H9 (cell line): Measurements from ENCODE around the gene SURF1. TPM values are rescaled to one million over a fixed set of nuclear protein-coding genes. Genes with fewer than 3 reads are reported as not detected.
A peak's percentile ranks its signal among the peaks of the same experiment; 100 is the strongest.

Experiments used
- DNase-seq: peaks from one replicate; pipeline ENCODE4 v3.0.0-alpha.2; 2017
- H2AFZ ChIP-seq: one replicate; pipeline ENCODE4 v1.6.1; 2013; ENCODE audit warnings: mild to moderate bottlenecking, low read length, control low read depth, moderate library complexity
- H2AK5ac ChIP-seq: 2 replicates; pipeline ENCODE4 v1.6.1; 2013; ENCODE audit warnings: low read length, control low read depth, mixed read lengths; ENCODE audit not compliant: insufficient read length
- H2BK120ac ChIP-seq: one replicate; pipeline ENCODE4 v1.6.1; 2013; ENCODE audit warnings: low read depth, mild to moderate bottlenecking, low read length, control low read depth, inconsistent platforms; ENCODE audit not compliant: poor library complexity, severe bottlenecking
- H2BK12ac ChIP-seq: 2 replicates; pipeline ENCODE4 v1.6.1; 2013; ENCODE audit warnings: low read length, control low read depth, mixed read lengths, low read depth; ENCODE audit not compliant: insufficient read length
- H2BK15ac ChIP-seq: 2 replicates; pipeline ENCODE4 v1.6.1; 2013; ENCODE audit warnings: low read depth, low read length, control low read depth
- H2BK20ac ChIP-seq: one replicate; pipeline ENCODE4 v1.6.1; 2013; ENCODE audit warnings: low read depth, mild to moderate bottlenecking, low read length, control low read depth, inconsistent platforms; ENCODE audit not compliant: poor library complexity, severe bottlenecking
- H2BK5ac ChIP-seq: 2 replicates; pipeline ENCODE4 v1.6.1; 2013; ENCODE audit warnings: low read length, control low read depth, mixed read lengths; ENCODE audit not compliant: insufficient read length
- H3K14ac ChIP-seq: 2 replicates; pipeline ENCODE4 v1.6.1; 2013; ENCODE audit warnings: low read length, control low read depth; ENCODE audit not compliant: insufficient read depth
- H3K18ac ChIP-seq: 2 replicates; pipeline ENCODE4 v1.6.1; 2013; ENCODE audit warnings: low read depth, mild to moderate bottlenecking, mixed read lengths, low read length, control low read depth; ENCODE audit not compliant: insufficient read length
- H3K23ac ChIP-seq: 2 replicates; pipeline ENCODE4 v1.6.1; 2013; ENCODE audit warnings: low read length, control low read depth, mixed read lengths, low read depth; ENCODE audit not compliant: insufficient read length
- H3K23me2 ChIP-seq: 2 replicates; pipeline ENCODE4 v1.6.1; 2013; ENCODE audit warnings: low read depth, mild to moderate bottlenecking, mixed read lengths, low read length, control low read depth; ENCODE audit not compliant: insufficient read length, poor library complexity, severe bottlenecking
- H3K27ac ChIP-seq: 2 replicates; pipeline ENCODE4 v1.5.1; 2013; ENCODE audit warnings: low read length, control low read depth, mixed read lengths, low read depth; ENCODE audit not compliant: insufficient read length
- H3K27me3 ChIP-seq: 2 replicates; pipeline ENCODE4 v1.6.1; 2013; ENCODE audit warnings: low read length, control low read depth, inconsistent platforms; ENCODE audit not compliant: insufficient read depth
- H3K4ac ChIP-seq: 2 replicates; pipeline ENCODE4 v1.6.1; 2013; ENCODE audit warnings: low read depth, mild to moderate bottlenecking, control low read depth, inconsistent platforms, low read length, moderate library complexity
- H3K4me1 ChIP-seq: 2 replicates; pipeline ENCODE4 v1.6.1; 2013; ENCODE audit warnings: low read length, control low read depth, inconsistent platforms; ENCODE audit not compliant: insufficient read depth
- H3K4me2 ChIP-seq: 2 replicates; pipeline ENCODE4 v1.6.1; 2013; ENCODE audit warnings: low read length, control low read depth, mixed read lengths; ENCODE audit not compliant: insufficient read length, insufficient read depth
- H3K56ac ChIP-seq: 2 replicates; pipeline ENCODE4 v1.6.1; 2013; ENCODE audit warnings: low read depth, mild to moderate bottlenecking, mixed read lengths, low read length, control low read depth; ENCODE audit not compliant: insufficient read length
- H3K79me1 ChIP-seq: 2 replicates; pipeline ENCODE4 v1.6.1; 2013; ENCODE audit warnings: low read depth, mild to moderate bottlenecking, moderate library complexity, low read length, control low read depth, inconsistent platforms; ENCODE audit not compliant: insufficient read depth, poor library complexity, severe bottlenecking
- H3K79me2 ChIP-seq: 2 replicates; pipeline ENCODE4 v1.6.1; 2013; ENCODE audit warnings: low read length, control low read depth, inconsistent platforms; ENCODE audit not compliant: insufficient read depth
- H3K9ac ChIP-seq: 2 replicates; pipeline ENCODE4 v1.6.1; 2013; ENCODE audit warnings: low read length, control low read depth, mixed read lengths; ENCODE audit not compliant: insufficient read length; ENCODE audit errors: extremely low read depth
- H3K9me3 ChIP-seq: one replicate; pipeline ENCODE4 v1.6.1; 2013; ENCODE audit warnings: low read depth, low read length, inconsistent platforms; ENCODE audit not compliant: control insufficient read depth
- H3T11ph ChIP-seq: one replicate; pipeline ENCODE4 v1.6.1; 2013; ENCODE audit warnings: mild to moderate bottlenecking, low read length, control low read depth, inconsistent platforms
- H4K20me1 ChIP-seq: one replicate; pipeline ENCODE4 v1.6.1; 2013; ENCODE audit not compliant: control insufficient read depth, insufficient read length, insufficient read depth
- H4K5ac ChIP-seq: 2 replicates; pipeline ENCODE4 v1.6.1; 2013; ENCODE audit warnings: low read depth, mild to moderate bottlenecking, mixed read lengths, low read length, control low read depth; ENCODE audit not compliant: insufficient read length
- H4K8ac ChIP-seq: replicated peaks from 2 replicates; pipeline ENCODE4 v1.6.1; 2013; ENCODE audit warnings: low read length, control low read depth, mixed read lengths, low read depth; ENCODE audit not compliant: insufficient read length
- H4K91ac ChIP-seq: 2 replicates; pipeline ENCODE4 v1.6.1; 2013; ENCODE audit warnings: low read depth, mild to moderate bottlenecking, moderate library complexity, mixed read lengths, low read length, control low read depth; ENCODE audit not compliant: insufficient read length
- H3K27ac Mint-ChIP-seq, 3 experiments: 2 replicates in 2 of 3; 3 replicates in 1 of 3; pipeline ENCODE4 v1.8.0; 2020 to 2021; ENCODE audit warnings: mixed read lengths in 3 of 3, mild to moderate bottlenecking in 1 of 3, moderate library complexity in 1 of 3
- H3K27me3 Mint-ChIP-seq: 2 replicates; pipeline ENCODE4 v1.8.0; 2021; ENCODE audit warnings: low read depth, mild to moderate bottlenecking, moderate library complexity, mixed read lengths
- H3K36me3 Mint-ChIP-seq, 3 experiments: 2 replicates in 2 of 3; 3 replicates in 1 of 3; pipeline ENCODE4 v1.8.0; 2020 to 2021; ENCODE audit warnings: low read depth in 3 of 3, mixed read lengths in 3 of 3; ENCODE audit not compliant: insufficient read depth in 1 of 3
- H3K4me1 Mint-ChIP-seq, 2 experiments: 2 replicates each; pipeline ENCODE4 v1.8.0; 2020; ENCODE audit warnings: mixed read lengths in 2 of 2
- H3K4me3 Mint-ChIP-seq, 2 experiments: 2 replicates in 1 of 2; 3 replicates in 1 of 2; pipeline ENCODE4 v1.8.0; 2020 to 2021; ENCODE audit warnings: mild to moderate bottlenecking in 2 of 2, mixed read lengths in 2 of 2, moderate library complexity in 1 of 2
- H3K9me3 Mint-ChIP-seq, 2 experiments: 2 replicates in 1 of 2; 3 replicates in 1 of 2; pipeline ENCODE4 v1.8.0; 2020; ENCODE audit warnings: mild to moderate bottlenecking in 2 of 2, mixed read lengths in 2 of 2, moderate library complexity in 1 of 2
- CTCF ChIP-seq: fragments of 200-600 bp; sonication (generic); conservative IDR thresholded peaks from 3 replicates; pipeline ENCODE4 v1.8.0; 2021; ENCODE audit warnings: antibody characterized with exemption, mild to moderate bottlenecking
- WGBS: extraction: QIAGEN DNeasy Blood & Tissue Kit; methylation state at CpG from one replicate; pipeline ENCODE4 v1.1.7; 2013; ENCODE audit warnings: missing lambda C conversion rate, low lambda C conversion rate, mixed read lengths; ENCODE audit not compliant: insufficient read length; ENCODE audit errors: extremely low coverage; 5-methylcytosine and 5-hydroxymethylcytosine counted together
- total RNA-seq: library from RNA; stranded (reverse); gene quantifications from 2 replicates; pipeline ENCODE4 v1.2.1, GENCODE V29; 2021

SURF1 gene
- total RNA-seq, 1 experiment from 2014 or later = 43.3 TPM

- Histone ChIP-seq H2BK20ac (no peak overlapping the region), H3K4ac (no peak overlapping the region), H3K27ac (no peak overlapping the region), H2AK5ac (no peak overlapping the region), H3K9me3 (no peaks in the 10 kb centered on the region), H3K27me3 (no peaks in the 10 kb centered on the region), H4K20me1 (no peaks in the 10 kb centered on the region), H4K5ac (no peak overlapping the region), H3K79me1 (no peaks in the 10 kb centered on the region), H3K9ac (no peak overlapping the region), H3K4me2 (no peak overlapping the region), H3T11ph (no peak overlapping the region), H3K4me1 (no peaks in the 10 kb centered on the region), H2BK120ac (no peak overlapping the region), H2BK5ac (no peak overlapping the region), H3K56ac (no peak overlapping the region), H2BK12ac (no peak overlapping the region), H3K23ac (no peak overlapping the region), H4K91ac (no peak overlapping the region), H2BK15ac (no peak overlapping the region), H3K23me2 (peaks cover 3% of the 10 kb centered on the region), H3K18ac (no peak overlapping the region), H4K8ac (no peak overlapping the region), H3K79me2 (peaks cover 3% of the 10 kb centered on the region; the same call in 1 of the 2 replicates), H3K14ac (no peak overlapping the region), H2AFZ (no peak overlapping the region)
- no CpG with 5 or more reads among the region's 11 CpGs for WGBS
- Mint-ChIP-seq H3K36me3 (peaks cover 34 to 65% (median 57%) of the 10 kb centered on the region in 3 experiments), H3K9me3 (peaks cover 10 to 11% of the 10 kb centered on the region in 2 experiments), H3K27ac (no peak overlapping the region), H3K4me1 (peaks cover 18 to 22% of the 10 kb centered on the region in 2 experiments), H3K27me3 (no peaks in the 10 kb centered on the region; the same call in none of the 2 replicates), H3K4me3 (peak overlapping the region; percentile 17 to 23; a peak in 2 of 5 replicates)
- no peak for DNase-seq
- TF ChIP-seq CTCF = no peak
Observed at GRCh38 chr9:133333011-133333410, 23.3 kb downstream of the SURF1 start.
